IPS DF 6.9 (cell line): ENCODE results near the gene GIMAP7.

Experiments used
- DNase-seq: peaks from one replicate; pipeline ENCODE4 v3.0.0-alpha.2; 2013; ENCODE audit warnings: low read depth, low spot score
- H3K27ac ChIP-seq: one replicate; pipeline ENCODE4 v1.5.1; 2013; ENCODE audit warnings: low read length, control low read depth
- H3K27me3 ChIP-seq: 2 replicates; pipeline ENCODE4 v1.6.1; 2013; ENCODE audit warnings: mild to moderate bottlenecking, low read length; ENCODE audit not compliant: control insufficient read depth, insufficient read depth
- H3K36me3 ChIP-seq: 2 replicates; pipeline ENCODE4 v1.6.1; 2013; ENCODE audit warnings: low read length; ENCODE audit not compliant: control insufficient read depth, insufficient read depth
- H3K4me1 ChIP-seq: 2 replicates; pipeline ENCODE4 v1.6.1; 2013; ENCODE audit warnings: low read length; ENCODE audit not compliant: control insufficient read depth, insufficient read depth
- H3K4me3 ChIP-seq: 2 replicates; pipeline ENCODE4 v1.5.1; 2013; ENCODE audit warnings: mild to moderate bottlenecking, low read length
- H3K9me3 ChIP-seq: 2 replicates; pipeline ENCODE4 v1.6.1; 2013; ENCODE audit warnings: low read length, inconsistent platforms; ENCODE audit not compliant: control insufficient read depth, insufficient read depth
- whole genome bisulfite sequencing: extraction: QIAGEN DNeasy Blood & Tissue Kit; methylation state at CpG from one replicate; pipeline ENCODE4 v1.1.7; 2013; ENCODE audit warnings: mixed read lengths, missing lambda C conversion rate; ENCODE audit not compliant: insufficient read length, insufficient coverage; 5-methylcytosine and 5-hydroxymethylcytosine counted together

The GIMAP7 gene

DNA sequence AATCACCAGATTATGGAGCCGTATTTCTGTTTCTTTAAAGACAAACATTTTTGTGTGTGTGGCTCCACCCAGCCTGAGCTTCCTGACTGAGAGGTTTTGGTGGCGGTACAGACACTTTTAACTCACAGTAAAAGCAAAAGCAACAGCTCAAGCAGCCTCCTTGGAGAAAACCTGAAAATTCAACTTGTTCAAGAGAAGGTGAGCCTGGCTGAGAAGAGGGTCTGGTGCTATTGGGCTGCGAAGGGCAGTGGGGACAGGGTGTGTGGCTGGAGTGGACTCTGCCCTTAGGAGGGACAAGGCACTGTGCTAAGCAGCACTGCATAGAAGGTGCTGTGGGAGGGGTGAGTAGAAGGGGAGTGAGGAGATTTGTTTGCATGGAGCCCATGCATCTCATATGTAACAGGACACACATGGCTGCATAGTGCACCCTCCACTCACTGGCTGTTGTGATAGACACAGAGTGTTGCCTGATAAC lies at the start of gene GIMAP7:
Gene GIMAP7 (plus strand): TSS at position 125 of the 475 bp plus-strand sequence. CDS start 5,103 bp downstream, outside the sequence.
- H3K36me3 ChIP-seq, result no peaks in the 10 kb centered on the region
- H3K27me3 ChIP-seq, result no peaks in the 10 kb centered on the region
- no peaks in the 10 kb centered on the region for H3K9me3 ChIP-seq
- no peak for DNase-seq
- H3K27ac ChIP-seq, result no peak within 1 kb of the TSS
- no peak within 1 kb of the TSS for H3K4me3 ChIP-seq
- no peaks in the 10 kb centered on the region for H3K4me1 ChIP-seq
- WGBS, result no CpG with 5 or more reads among the region's 3 CpGs

DNA sequence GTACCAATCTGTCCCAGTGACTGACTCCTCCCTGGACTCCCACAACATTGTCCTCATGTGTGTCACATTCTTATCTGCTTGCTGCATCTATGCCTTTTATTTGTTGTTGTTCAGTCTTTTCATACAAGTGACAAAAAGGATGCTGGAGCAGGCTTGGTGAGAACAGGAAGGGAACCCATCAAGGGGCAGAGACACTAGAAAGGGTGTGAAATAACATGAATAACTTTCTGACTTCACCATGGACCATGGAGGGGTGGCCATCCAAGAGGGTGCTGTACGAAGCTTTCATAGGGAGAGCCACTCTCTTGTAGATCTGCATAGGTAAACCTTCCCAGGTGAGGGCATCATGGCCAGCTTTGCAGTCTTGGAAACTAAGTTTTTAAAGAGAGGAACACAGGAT lies 49.7 kb upstream of the GIMAP7 start:
- no peak for DNase-seq
- Histone ChIP-seq H3K4me1 (no peaks in the 10 kb centered on the region), H3K4me3 (no peak overlapping the region), H3K27me3 (no peaks in the 10 kb centered on the region), H3K36me3 (no peaks in the 10 kb centered on the region), H3K27ac (no peak overlapping the region), H3K9me3 (no peaks in the 10 kb centered on the region)
- no CpG with 5 or more reads among the region's 1 CpG for WGBS

DNA sequence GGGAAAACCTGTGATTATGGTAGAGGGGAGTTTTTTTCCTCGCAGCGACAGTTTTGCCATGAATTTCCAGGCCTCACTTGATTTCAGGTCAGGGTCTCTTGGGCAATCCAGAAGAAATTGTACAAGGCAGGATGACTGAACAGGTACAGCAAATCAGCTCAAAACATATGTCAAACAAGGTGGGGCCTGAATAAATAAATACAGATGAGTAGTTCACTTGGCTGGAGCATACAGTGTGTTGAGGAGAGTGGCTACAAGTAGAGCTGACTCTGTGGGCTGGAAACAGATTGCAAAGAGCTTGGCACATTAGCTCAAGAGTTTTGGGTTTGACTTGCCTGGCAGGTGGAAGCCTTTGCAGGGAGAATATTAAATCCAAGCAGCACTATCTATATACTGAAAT lies 49.3 kb upstream of the GIMAP7 start:
- no peaks in the 10 kb centered on the region for H3K9me3 ChIP-seq
- no peaks in the 10 kb centered on the region for H3K27me3 ChIP-seq
- H3K36me3 ChIP-seq, result no peaks in the 10 kb centered on the region
- DNase-seq, result no peak
- WGBS, result no CpG with 5 or more reads among the region's 2 CpGs
- no peak overlapping the region for H3K27ac ChIP-seq
- H3K4me3 ChIP-seq, result no peak overlapping the region
- no peaks in the 10 kb centered on the region for H3K4me1 ChIP-seq

DNA sequence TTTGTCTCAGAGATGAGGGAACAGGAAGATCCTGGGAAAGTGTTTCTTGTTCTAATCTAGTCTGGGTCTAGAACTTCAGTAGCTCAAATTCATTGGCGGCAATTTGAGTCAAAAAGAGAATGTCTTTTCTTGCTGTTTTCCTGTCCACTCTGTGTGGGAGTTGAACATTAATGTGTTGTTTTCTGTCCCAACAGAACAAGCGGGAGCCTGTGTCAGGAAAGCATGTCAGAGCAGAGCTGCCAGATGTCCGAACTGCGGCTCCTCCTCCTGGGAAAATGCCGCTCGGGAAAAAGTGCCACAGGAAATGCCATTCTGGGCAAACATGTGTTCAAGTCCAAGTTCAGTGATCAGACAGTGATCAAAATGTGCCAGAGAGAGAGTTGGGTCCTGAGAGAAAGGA lies 48.2 kb upstream of the GIMAP7 start:
- H3K27me3 ChIP-seq, result no peaks in the 10 kb centered on the region
- H3K27ac ChIP-seq, result no peak overlapping the region
- no peaks in the 10 kb centered on the region for H3K9me3 ChIP-seq
- no peak overlapping the region for H3K4me3 ChIP-seq
- no peaks in the 10 kb centered on the region for H3K4me1 ChIP-seq
- DNase-seq, result no peak
- no peaks in the 10 kb centered on the region for H3K36me3 ChIP-seq
- no CpG with 5 or more reads among the region's 6 CpGs for WGBS

DNA sequence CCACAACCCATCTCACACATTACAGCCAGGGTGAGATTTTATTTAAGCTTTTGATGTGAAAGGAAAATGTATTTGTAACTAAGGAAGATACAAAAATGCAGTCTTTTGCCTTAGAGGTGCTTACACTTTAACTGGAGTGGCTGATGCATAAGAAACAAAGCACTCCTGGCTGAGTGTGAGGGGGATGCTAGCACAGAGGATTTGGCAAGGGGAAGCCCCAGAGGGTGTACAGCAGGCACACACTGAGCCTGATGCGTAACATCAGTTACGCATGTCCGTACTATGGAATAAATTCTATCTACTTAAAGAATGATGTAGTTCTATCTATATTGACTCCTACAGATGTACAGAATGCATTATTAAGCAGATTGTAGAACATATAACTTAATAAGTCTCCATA lies 46.4 kb upstream of the GIMAP7 start:
- no peaks in the 10 kb centered on the region for H3K27me3 ChIP-seq
- no CpG with 5 or more reads among the region's 3 CpGs for WGBS
- no peak overlapping the region for H3K4me3 ChIP-seq
- no peak for DNase-seq
- no peaks in the 10 kb centered on the region for H3K9me3 ChIP-seq
- H3K27ac ChIP-seq, result no peak overlapping the region
- H3K36me3 ChIP-seq, result no peaks in the 10 kb centered on the region
- no peaks in the 10 kb centered on the region for H3K4me1 ChIP-seq

DNA sequence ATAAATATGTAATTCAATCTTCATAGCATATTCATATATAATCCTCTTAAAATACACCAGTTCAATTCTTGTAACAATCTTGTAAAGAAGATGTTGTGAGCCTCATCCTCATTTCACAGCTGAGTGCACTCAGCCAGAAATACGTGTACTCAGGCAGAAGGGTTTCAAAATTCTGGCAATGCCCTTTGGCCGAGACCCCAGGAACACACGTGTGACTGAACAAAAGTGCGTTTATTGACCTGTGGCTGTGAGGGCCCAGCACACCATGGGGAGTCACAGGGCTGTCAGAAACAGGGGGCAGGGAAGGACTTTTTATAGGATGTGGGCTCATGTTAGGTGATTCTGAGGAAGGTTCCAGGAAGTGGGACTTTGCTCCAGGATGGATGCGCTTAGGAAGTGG lies 42.8 kb upstream of the GIMAP7 start:
- Histone ChIP-seq H3K4me3 (no peak overlapping the region), H3K4me1 (no peaks in the 10 kb centered on the region), H3K27me3 (no peaks in the 10 kb centered on the region), H3K27ac (no peak overlapping the region), H3K36me3 (no peaks in the 10 kb centered on the region), H3K9me3 (no peaks in the 10 kb centered on the region)
- no peak for DNase-seq
- no CpG with 5 or more reads among the region's 5 CpGs for WGBS

DNA sequence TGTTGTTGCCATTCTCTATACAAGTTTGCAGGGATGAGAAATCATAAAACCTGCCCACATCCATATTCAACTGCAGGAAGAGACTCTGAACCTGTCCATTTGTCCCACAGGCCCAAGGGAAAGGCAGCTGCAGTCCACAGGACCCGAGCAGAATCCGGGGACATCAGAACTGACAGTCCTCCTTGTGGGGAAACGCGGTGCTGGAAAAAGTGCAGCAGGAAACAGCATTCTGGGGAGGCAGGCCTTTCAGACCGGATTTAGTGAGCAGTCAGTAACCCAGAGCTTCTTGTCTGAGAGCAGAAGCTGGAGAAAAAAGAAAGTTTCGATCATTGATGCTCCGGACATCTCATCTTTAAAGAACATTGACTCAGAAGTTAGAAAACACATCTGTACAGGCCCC lies 40.8 kb upstream of the GIMAP7 start:
- no CpG with 5 or more reads among the region's 7 CpGs for WGBS
- H3K36me3 ChIP-seq, result no peaks in the 10 kb centered on the region

DNA sequence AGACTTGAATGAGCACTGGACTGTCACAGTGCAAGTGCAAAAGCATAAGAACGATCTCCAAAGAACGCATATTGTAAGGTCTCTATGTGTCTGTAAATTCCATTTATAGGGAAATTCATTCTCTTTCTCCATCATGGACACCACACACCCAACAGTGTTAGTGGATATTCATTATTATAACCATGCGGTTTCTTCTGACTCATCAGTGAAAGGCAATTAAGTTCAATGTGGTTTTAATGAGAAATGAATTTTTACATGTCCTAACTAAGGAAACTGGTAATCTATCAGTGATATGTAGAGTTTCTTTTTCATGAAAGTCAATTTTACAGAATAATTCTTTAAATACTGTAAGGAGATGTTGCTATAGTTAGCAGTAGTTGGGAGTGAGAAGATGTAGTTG lies 38.4 kb upstream of the GIMAP7 start:
- no peak overlapping the region for H3K27ac ChIP-seq
- WGBS, result no CpG with 5 or more reads among the region's 3 CpGs
- no peaks in the 10 kb centered on the region for H3K4me1 ChIP-seq
- H3K27me3 ChIP-seq, result no peaks in the 10 kb centered on the region
- H3K9me3 ChIP-seq, result no peaks in the 10 kb centered on the region
- no peak for DNase-seq
- H3K4me3 ChIP-seq, result no peak overlapping the region
- no peaks in the 10 kb centered on the region for H3K36me3 ChIP-seq

More for the DNA sequence above, 40.8 kb upstream of the GIMAP7 start:
- DNase-seq, result no peak
- H3K4me1 ChIP-seq, result no peaks in the 10 kb centered on the region
- H3K4me3 ChIP-seq, result no peak overlapping the region
- no peaks in the 10 kb centered on the region for H3K9me3 ChIP-seq
- H3K27me3 ChIP-seq, result no peaks in the 10 kb centered on the region
- H3K27ac ChIP-seq, result no peak overlapping the region

DNA sequence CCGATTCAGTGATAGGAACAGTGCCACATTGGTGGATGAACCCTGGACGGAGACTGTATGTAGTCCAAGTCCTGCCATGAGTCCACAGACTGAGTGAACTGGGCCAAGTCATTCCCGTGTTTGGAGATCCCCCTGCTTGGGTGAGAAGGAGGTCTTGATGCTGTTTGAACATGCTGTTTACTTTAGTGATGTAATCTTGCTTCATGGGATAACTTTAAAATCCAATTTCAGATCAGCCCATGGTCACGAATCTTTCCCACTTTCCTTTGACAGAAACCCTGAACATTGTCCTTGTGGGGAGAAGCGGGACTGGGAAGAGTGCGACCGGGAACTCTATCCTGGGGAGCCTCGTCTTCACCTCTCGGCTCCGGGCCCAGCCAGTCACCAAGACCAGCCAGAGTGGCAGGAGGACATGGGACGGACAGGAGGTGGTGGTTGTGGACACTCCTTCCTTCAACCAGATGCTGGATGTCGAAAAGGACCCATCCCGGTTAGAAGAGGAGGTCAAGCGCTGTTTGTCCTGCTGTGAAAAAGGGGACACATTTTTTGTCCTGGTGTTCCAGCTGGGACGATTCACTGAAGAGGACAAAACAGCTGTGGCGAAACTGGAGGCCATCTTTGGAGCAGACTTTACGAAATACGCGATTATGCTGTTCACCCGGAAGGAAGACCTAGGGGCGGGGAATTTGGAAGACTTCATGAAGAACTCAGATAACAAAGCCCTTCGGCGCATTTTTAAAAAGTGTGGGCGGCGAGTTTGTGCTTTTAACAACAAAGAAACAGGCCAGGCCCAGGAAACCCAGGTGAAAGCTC lies 37.6 kb upstream of the GIMAP7 start:
- no CpG with 5 or more reads among the region's 25 CpGs for WGBS
- no peaks in the 10 kb centered on the region for H3K36me3 ChIP-seq
- no peaks in the 10 kb centered on the region for H3K9me3 ChIP-seq
- no peaks in the 10 kb centered on the region for H3K4me1 ChIP-seq
- no peak overlapping the region for H3K4me3 ChIP-seq
- H3K27me3 ChIP-seq, result no peaks in the 10 kb centered on the region
- DNase-seq, result no peak
- no peak overlapping the region for H3K27ac ChIP-seq

DNA sequence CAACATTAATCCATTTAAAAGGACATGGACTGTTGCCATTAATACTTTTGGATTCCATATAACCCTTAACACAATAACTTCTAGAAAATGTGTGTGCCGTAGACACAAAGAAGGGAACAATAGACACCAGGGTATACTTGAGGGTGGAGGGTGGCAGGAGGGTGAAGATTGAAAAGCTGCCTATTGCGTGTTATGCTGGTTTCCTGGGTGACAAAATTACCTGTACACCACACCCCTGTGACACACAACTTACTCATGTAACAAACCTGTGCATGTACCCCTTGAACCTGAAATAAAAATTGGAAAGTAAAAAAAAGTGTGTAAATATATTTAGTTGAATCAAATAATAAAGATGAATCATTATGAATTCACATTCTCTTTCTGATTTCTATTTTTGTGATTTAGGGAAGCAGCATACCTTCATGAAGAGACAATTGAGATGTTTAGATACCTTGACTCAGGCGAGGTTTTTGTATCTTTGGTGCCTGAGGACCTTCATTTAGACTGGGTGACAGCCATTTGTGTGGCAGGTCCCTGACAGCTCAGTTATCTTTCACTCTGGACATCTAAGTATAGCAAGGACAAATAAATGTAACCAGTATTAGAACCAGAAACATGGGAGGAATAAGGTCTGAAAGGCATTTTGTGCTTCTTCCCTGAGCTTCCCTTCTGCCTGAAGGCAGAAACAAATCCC lies 35.5 kb upstream of the GIMAP7 start:
- H3K4me1 ChIP-seq, result no peaks in the 10 kb centered on the region
- DNase-seq, result no peak
- WGBS, result no CpG with 5 or more reads among the region's 3 CpGs

More for the DNA sequence above, 35.5 kb upstream of the GIMAP7 start:
- Histone ChIP-seq H3K27ac (no peak overlapping the region), H3K4me3 (no peak overlapping the region), H3K9me3 (no peaks in the 10 kb centered on the region), H3K27me3 (no peaks in the 10 kb centered on the region), H3K36me3 (no peaks in the 10 kb centered on the region)
